Glomerular visceral epithelial cell (primary cell): ENCODE measurements around the gene RANGAP1.

Source experiments
- DNase-seq: peaks from one replicate; pipeline ENCODE4 v3.0.0-alpha.2; 2016; ENCODE audit errors: extremely low spot score

The RANGAP1 gene, protein sequence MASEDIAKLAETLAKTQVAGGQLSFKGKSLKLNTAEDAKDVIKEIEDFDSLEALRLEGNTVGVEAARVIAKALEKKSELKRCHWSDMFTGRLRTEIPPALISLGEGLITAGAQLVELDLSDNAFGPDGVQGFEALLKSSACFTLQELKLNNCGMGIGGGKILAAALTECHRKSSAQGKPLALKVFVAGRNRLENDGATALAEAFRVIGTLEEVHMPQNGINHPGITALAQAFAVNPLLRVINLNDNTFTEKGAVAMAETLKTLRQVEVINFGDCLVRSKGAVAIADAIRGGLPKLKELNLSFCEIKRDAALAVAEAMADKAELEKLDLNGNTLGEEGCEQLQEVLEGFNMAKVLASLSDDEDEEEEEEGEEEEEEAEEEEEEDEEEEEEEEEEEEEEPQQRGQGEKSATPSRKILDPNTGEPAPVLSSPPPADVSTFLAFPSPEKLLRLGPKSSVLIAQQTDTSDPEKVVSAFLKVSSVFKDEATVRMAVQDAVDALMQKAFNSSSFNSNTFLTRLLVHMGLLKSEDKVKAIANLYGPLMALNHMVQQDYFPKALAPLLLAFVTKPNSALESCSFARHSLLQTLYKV

DNA sequence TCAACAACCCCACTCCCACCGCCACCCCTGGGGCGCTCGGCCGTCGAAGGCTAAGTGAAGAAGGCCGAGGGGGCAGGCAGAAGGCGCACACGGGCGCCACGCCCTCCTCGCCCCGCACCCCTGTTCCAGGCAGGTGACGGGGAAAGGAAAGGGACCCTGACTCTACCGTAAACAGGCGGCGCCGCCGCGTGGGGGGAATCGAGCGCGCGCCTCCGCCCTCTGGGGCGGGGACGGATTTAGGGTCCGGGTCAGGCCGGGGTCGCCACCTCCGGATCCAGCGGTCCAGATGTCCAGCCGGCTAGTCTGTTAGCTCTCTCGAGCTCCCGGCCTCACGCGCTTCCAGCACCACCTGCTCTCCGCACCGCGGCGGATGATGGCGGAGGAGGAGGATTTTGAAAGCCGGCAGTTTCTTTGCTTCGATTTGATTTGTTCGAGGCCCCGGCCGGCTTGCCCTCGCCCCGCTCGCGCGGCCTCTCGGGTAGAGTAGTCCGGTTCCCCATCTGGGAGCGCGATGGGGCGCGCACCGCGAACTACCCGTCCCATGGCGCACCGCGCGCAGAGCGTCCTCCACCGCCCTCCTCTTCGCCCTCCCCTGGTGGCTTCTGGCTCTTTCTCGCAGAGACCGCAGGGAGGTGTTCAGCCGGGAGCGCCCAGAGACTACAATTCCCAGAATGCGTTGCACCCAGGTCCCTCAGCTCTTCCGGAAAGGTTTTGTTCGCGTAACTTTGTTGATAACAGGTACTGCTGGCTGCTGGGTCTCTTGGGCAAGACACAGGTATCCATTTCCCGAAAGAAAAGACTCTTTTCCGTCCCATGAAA, at the start of gene RANGAP1:
RANGAP1 (minus strand) TSS at position 368 of the 819 bp plus-strand sequence. CDS start 5,143 bp downstream, outside the sequence.
- DNase-seq: peak; percentile 97

DNA sequence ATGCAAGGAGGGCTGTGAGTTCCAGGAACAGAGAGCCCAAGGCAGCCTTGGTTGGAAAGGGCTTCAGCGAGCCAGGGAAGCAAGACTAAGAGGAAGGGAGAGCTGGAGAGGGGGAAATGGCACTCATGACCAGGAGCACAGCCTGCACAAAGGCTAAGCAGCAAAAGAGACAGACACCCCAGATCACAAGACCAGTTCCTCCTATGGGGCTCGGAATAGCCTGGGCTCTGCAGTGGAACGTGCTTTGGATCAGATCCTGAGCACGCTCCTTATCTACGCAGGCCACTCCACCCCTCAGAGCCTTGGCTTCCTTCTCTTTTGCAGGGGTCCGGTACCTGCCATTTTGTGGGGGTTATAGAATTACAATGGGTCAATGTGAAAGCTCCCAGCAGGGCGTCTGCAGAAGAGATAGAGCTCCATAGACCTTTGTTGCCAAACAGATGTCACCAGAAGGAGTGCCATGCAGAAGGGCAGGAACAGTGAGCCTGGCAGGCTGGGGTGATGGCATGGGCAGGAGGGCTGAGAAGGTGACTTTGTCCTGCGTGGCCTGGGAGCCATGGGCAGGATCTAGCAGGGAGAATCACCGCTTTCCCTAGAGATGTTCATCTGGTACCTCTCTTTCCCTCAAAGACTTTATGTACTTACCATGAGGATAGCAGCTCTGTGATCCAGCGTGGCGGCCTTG, 49.1 kb upstream of the RANGAP1 start:
- DNase-seq: no peak

DNA sequence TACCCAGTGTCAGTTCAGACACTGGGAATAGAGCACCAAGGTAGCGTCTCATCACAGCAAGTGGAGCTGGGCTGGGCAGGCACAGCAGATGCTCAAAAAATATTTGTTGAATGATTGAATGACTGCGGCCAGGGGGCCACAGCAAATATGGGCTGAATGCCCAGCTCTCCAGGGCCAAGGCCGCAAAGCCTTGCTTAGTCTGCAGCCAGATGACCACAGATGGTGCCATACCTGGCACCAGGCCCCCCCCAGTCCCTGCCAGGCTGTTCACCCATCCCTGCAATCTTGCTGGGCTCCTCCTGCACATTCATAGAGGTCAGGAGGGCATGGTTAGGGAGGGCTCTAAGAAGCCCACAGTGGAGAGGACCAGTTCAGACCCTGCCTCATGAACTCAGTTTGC, 48.2 kb upstream of the RANGAP1 start:
- no peak for DNase-seq

DNA sequence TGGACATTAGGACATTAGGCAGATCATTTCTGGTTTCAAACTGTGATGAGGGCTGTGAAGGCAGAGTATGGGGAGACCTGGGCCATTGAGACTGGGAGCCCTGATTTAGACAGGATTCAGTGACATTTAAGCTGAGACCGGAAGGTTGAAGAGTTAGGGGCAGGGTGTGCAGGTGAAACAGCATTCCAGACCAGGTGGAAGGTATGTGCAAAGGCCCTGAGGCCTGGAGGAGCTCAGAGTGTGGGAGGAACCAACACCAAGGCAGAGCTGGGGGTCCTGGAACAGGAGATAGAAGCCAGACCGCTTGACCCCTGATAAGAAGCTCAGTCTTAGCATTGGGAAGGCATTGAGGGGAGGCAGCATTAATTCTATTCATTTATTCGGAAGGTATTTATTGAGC, 47.8 kb upstream of the RANGAP1 start:
- no peak for DNase-seq

DNA sequence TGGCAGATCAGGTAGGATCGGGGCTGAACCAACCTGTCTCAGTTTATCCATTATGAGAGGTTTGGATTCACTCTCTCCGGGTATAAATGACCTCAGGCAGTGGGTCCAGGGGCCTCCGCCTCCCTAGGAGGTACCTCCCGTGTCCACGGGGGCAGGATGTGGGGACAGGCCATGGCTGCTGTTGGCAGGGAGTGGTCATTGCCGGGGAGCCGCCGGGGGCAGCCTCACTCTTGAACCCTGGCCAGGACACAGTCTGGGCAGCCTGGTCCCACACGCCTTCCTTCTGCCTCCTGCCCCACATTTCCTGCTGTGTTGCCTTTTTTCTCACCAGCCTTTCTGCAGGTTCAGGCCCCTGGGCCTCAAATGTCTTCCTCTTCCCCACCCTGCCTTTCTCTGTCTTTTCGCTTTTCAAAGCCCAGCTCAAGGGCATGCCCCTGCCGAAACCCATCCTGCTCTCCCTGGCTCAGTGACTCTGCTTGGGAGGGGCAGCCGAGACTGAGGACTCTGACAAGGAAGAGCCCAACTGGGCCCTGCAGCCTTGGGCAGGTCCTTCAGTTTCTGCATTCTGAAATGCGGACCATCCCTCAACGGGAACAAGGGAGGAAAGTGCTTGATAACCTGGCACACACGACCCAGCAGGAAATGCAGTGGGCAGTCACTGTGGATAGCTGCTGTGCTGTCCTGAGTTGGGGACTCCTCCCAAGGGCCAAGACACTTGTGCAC, 46.4 kb upstream of the RANGAP1 start:
- no peak for DNase-seq

DNA sequence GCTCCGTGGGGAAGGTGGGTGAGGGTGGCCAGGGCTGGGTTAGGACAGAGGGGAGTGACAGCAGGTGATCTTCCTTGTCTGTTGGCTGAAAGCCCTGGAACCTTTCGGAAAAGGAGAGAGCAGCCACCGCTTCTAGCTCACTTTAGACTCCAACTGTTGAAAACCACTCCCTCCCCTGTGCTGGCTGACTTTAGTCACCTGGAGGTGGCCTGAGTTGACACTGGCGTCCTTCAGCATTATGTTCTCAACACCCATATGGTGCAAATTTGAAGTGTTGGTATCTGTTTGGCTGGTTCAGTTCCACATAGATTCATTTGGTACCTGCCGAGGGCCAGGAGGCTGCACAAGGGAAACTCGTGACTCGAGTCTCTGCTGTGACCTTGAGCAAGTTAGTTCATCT, 44.2 kb upstream of the RANGAP1 start:
- DNase-seq: no peak

DNA sequence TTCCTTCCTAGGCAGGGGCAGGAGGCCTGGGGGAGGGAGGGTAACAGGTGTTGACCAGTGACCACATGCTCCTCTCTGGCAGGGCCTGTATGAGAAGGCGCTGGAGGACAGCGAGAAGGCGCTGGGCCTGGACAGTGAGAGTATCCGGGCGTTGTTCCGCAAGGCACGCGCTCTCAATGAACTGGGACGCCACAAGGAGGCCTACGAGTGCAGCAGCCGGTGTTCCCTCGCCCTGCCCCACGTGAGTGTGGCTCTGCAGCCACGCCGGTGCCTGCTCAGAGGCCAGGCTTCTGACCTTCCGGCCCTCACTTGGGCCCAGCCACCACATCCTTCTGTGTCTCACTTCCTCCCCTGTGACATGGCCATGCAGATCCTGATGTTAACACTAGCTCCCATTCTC, 41.1 kb upstream of the RANGAP1 start:
- DNase-seq: no peak

DNA sequence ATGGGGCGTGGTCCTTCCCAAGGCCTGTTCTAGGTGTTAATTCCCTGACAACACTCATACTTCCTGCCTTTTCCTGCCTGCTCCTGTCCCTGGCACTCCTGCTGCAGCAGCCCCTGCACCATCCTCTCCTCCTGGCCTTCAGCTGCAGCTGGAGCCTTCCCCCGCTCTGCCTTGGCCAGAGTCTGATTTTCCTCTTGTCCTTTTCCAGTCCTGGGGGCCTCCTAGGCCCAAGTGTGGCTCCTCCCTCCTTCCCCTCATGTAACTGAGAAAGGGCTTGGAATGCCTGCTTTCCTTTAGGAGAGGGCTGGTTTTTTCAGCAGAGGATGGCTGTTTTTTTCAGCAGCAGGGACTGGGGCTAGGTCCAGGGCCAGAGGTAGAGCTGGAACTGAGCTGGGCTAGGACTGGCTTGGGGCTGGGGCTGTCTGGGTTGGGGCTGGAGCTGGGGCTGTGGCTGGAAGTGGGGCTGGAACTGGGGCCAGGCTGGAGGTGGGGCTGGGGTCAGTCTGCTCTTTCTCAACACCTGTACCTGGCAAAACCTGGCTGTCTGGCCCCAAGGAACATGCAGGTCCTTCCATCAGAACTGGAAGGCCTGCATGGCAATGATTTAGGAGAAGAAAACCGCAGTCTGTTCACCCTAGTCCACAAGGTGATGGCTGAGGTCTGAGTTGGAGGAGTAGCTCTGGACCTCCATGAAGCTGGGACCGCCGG, 39.0 kb upstream of the RANGAP1 start:
- no peak for DNase-seq

DNA sequence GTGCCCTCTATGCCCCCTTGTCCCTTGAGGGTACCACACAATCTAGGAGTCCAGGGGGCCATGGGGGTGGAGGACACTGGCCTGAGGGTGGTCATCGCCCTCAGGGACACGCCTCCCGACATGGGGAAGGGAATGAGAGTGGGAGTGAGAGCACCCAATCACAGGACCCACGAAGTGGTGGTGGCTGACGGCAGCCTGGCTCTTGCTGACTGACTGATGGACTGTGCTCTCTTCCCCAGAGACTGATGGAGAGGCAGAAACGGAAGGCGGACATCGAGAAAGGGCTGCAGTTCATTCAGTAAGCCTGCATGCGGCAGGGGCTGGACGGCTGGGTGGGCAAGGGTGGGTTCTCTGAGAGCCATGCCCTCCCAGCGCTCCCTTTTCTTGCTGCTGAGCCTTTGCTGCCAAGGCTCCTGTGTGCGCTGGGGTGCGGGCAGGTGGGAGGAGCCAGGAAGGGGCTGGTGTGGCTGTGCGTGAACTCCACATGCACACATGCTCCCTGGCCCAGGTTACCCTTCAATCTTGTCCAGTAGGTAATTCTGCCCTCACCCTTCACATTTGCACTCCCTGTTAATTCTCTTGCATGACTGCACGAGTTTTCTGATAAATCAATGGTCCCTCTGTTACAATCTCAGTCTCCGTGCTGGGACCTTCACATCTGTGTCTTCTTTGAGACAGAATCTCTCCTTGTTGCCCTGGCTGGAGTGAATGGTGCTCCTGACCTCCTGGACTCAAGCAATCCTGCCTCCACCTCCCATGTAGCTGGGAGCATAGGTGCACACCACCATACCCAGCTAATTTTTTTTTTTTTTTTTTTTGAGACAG, 34.6 kb upstream of the RANGAP1 start:
- DNase-seq: no peak

DNA sequence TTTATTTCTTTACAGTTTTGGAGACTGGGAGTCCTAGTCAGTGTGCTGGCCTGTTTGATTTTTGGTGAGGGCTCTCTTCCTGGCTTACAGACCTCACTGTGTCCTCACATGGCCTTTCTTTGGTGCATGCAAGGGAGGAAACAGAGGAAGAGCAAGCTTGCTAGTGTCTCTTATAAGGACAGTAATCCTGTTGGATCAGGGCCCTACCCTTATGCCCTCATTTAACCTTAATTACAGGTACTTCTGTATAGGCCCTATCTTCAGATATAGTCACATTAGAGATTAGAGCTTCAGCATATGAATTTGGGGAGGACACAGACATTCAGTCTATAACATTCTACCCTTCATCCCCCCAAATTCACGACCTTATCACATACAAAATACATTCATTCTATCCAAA, 29.6 kb upstream of the RANGAP1 start:
- DNase-seq: no peak

DNA sequence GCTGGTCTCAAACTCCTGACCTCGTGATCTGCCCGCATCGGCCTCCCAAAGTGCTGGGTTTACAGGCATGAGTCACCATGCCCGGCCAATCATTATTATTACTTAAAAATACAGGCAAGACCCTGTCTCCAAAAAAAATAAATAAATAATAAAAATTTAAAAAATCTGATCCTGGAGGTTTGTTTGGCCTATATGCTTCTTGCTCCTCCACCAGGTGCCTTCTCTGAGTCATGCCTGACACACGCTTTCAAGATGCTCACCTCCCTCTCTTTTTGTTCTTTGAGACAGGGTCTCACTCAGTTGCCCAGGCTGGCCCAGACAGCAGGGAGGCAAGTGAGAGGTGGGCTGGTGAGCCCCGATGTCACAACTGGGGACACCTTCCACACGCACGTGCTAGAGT, 28.8 kb upstream of the RANGAP1 start:
- DNase-seq: no peak

DNA sequence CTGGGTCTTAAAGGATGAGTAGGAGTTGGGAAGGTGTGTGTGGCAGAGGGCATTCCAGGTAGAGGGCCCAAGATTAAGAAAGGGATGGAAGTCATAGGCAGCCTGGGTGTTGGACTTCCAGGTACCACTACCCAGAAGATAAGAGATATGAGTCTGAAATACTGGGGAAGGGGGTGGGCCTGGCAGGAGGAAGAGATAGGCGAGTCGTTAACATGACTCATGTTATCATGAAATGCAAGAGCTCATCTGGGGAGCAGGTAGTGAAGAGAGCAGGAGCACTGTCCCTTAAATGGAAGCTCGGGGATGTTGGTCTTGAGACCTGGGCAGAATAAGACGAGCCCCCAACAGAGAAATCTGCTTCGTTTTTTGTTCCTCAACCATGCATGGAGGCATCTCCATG, 25.5 kb upstream of the RANGAP1 start:
- DNase-seq: no peak

DNA sequence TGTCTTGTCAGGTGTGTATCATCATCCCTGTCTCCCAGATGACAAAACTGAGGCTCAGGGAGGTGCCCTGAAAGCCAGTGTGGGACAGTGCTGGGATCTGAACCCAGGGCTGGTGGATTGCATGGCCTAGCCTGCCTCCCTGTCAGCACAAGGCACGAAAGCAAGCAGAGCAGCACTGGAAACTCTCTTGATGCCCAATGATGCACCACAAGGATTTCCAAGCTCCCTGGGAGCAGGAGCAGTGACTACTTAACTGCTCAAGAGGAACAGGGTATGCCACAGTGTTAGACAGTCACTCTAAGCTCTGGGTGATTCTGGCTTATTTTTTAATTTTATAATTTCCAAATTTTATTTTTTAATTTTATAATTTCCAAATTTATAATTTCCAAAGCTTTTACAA, 24.3 kb upstream of the RANGAP1 start:
- no peak for DNase-seq

DNA sequence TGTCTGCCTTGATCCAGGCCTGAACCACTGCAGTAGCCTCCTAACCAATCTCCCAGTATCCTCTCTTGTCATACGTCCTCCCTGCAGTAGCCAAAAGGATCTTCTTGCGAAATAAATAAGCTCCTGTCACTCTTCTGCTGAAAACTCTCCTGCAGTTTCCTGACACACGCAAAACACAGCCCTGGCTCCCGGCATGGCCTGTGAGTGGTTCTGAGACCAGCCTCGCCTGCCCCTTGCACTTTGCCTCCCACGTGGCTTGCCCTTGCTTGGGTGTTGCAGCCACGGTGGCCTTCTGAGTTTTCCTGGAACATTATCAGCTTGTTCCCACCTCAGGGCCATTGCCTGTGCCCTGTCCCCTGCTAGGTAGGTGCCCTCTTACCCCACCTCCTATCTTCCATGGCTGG, 22.6 kb upstream of the RANGAP1 start:
- no peak for DNase-seq

DNA sequence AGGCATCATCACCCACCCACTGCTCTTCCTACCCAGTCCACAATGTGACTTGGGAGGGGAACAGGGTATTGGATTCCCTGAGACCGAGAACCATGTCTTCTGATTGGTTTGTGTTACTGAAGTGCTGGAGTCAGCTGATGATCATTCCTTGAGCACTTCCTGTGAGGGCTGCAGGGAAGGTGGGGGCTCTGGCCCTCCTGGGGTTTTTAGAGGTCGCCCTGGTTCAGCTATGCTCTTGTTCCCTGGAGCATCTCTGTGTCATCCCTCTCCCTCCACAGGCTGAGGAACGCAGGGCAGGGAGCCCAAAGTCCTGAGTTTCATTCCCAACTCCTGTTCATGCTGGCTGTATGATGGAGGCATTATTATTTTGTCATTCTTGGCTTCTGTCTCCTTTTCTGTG, 22.1 kb upstream of the RANGAP1 start:
- DNase-seq: no peak

DNA sequence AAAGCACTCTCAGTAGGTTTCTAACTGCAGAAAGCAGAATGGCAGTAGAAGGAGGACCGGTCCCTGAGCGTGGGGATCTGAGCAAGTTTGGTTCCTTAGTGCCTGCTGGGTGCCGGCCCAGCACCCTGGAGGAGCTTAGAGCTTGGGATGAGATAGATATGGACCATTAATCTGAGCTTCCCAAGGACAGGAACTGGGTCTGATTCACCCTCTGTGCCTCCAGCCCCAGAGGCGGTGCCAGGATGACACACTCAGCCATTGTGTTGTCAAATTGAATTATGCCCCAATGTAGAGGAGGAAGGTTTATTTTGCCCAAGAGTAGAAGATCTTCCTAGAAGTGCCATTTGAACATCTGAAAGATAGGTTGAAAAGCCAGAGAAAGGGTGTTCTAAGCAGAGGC, 19.7 kb upstream of the RANGAP1 start:
- peak; percentile 80 for DNase-seq

DNA sequence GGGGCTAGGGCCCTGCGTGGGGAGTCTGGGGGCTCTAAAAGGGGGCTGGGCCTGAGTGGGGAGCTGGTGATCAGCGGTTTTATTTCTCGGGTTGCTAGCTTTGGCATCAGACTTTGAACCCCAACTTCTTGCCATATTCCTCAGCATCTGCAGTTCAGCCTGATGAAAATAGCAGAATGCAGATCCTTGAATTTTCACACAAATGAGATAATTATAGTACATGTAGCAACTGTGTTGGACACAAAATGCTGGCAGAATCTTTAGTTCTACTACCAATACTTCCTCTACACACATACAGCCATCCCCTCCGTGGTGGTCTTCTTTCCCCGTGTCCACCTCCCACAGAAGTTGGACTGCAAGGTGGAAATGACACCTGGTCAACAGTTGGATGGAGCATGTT, 16.8 kb upstream of the RANGAP1 start:
- no peak for DNase-seq

DNA sequence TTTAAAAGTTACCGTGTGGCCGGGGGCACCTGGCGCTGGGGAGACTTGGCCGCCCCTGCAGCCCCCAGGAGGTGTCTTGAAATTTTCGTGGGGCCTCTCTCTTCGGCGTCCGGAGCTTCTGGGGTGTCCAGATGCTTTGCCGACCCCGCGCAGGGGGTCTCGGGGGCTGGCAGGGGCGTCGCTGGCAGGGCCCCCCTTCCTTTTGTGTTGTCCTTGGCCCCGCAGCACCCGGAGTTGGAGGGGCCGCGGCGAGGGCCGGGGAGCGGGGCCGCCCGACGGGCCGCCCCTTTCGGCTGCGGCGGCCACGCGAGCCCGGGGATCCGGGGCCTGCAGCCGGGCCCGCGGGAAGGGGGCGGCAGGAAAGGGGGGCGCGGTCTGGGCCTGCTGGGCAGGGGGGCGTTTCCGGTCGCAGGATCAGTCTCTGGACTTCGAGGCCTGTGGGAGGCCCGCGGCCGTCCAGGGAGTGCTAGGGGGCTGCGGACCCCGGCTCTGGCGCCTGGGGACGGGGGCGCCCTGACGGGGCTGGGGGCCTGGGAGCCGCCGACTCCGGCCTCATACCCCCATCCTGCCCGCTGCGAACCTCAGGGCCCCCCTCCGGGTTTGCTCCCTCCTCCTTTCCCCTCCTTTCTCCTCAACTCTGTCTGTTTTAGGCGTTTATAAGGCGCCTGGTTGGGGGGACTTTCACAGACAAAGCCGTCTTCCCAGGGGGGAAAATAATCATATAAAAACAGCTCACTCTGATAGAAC, 16.2 kb upstream of the RANGAP1 start:
- no peak for DNase-seq
